ENCODE data around the gene IRGQ. TPM values are rescaled to one million over a fixed set of nuclear protein-coding genes. Genes with fewer than 3 reads are reported as not detected.

The IRGQ gene
- polyA plus RNA-seq, 4 donors: 2.0 to 8.8 (median 3.9) TPM

GRCh38 chr19:43598445-43599240, 2.7 kb upstream of the IRGQ start:
- 83 to 89% (median 85%) methylated on average over 17 to 19 of the region's 19 CpGs for WGBS, 3 donors
- no peak for FAIRE-seq

GRCh38 chr19:43597876-43598275, 1.9 kb upstream of the IRGQ start:
- Histone ChIP-seq H3K4me3 (ENCODE audit: low read depth in 1 of 3, low read length in 3 of 3) (no peak overlapping the region), H3K4me1 (ENCODE audit: control insufficient read depth in 3 of 3, insufficient read depth in 2 of 3, low read depth in 1 of 3, low read length in 2 of 3) (peaks cover 2 to 19% (median 6%) of the 10 kb centered on the region in 3 donors), H3K27me3 (ENCODE audit: control insufficient read depth in 3 of 3, insufficient read depth in 3 of 3, low read length in 3 of 3) (no peaks in the 10 kb centered on the region), H3K9me3 (ENCODE audit: control insufficient read depth in 2 of 2, insufficient read depth in 1 of 2, low read depth in 1 of 2, low read length in 1 of 2) (no peaks in the 10 kb centered on the region), H3K27ac (ENCODE audit: low read depth in 1 of 3, low read length in 2 of 3) (no peak overlapping the region), H3K36me3 (ENCODE audit: control insufficient read depth in 3 of 3, insufficient read depth in 2 of 3, low read depth in 1 of 3, low read length in 3 of 3) (peaks cover 4 to 40% (median 5%) of the 10 kb centered on the region in 3 donors)
- WGBS, 3 donors: 28 to 50% (median 43%) methylated on average over 5 of the region's 5 CpGs
- DNase-seq (no peak), FAIRE-seq (no peak)

More at GRCh38 chr19:43598445-43599240, 2.7 kb upstream of the IRGQ start:
- Histone ChIP-seq H3K36me3 (ENCODE audit: control insufficient read depth in 3 of 3, insufficient read depth in 2 of 3, low read depth in 1 of 3, low read length in 3 of 3) (peaks cover 4 to 33% (median 5%) of the 10 kb centered on the region in 3 donors), H3K9me3 (ENCODE audit: control insufficient read depth in 2 of 2, insufficient read depth in 1 of 2, low read depth in 1 of 2, low read length in 1 of 2) (no peaks in the 10 kb centered on the region), H3K27ac (ENCODE audit: low read depth in 1 of 3, low read length in 2 of 3) (no peak overlapping the region), H3K27me3 (ENCODE audit: control insufficient read depth in 3 of 3, insufficient read depth in 3 of 3, low read length in 3 of 3) (no peaks in the 10 kb centered on the region), H3K4me3 (ENCODE audit: low read depth in 1 of 3, low read length in 3 of 3) (no peak overlapping the region), H3K4me1 (ENCODE audit: control insufficient read depth in 3 of 3, insufficient read depth in 2 of 3, low read depth in 1 of 3, low read length in 2 of 3) (peaks cover 2 to 17% (median 6%) of the 10 kb centered on the region in 3 donors)
- no peak for DNase-seq

- Histone ChIP-seq H3K27me3 (ENCODE audit: control insufficient read depth in 3 of 3, insufficient read depth in 3 of 3, low read length in 3 of 3) (no peaks in the 10 kb centered on the region), H3K4me3 (ENCODE audit: low read depth in 1 of 3, low read length in 3 of 3) (peak overlapping the region; percentile 60 to 69 (median 60)), H3K4me1 (ENCODE audit: control insufficient read depth in 3 of 3, insufficient read depth in 2 of 3, low read depth in 1 of 3, low read length in 2 of 3) (peaks cover 2 to 19% (median 6%) of the 10 kb centered on the region in 3 donors), H3K27ac (ENCODE audit: low read depth in 1 of 3, low read length in 2 of 3) (peak overlapping the region; percentile 88 to 99 (median 92)), H3K36me3 (ENCODE audit: control insufficient read depth in 3 of 3, insufficient read depth in 2 of 3, low read depth in 1 of 3, low read length in 3 of 3) (peaks cover 4 to 44% (median 10%) of the 10 kb centered on the region in 3 donors), H3K9me3 (ENCODE audit: control insufficient read depth in 2 of 2, insufficient read depth in 1 of 2, low read depth in 1 of 2, low read length in 1 of 2) (no peaks in the 10 kb centered on the region)
- no peak for FAIRE-seq
- 6 to 17% (median 16%) methylated on average over 7 of the region's 7 CpGs for WGBS, 3 donors
- DNase-seq: peak in 1 of 2 donors; percentile 27
These were observed 1.0 kb upstream of the IRGQ start for GRCh38 chr19:43596842-43597461.

- Histone ChIP-seq H3K4me3 (ENCODE audit: low read depth in 1 of 3, low read length in 3 of 3) (peak overlapping the region; percentile 65 to 78 (median 68)), H3K4me1 (ENCODE audit: control insufficient read depth in 3 of 3, insufficient read depth in 2 of 3, low read depth in 1 of 3, low read length in 2 of 3) (peaks cover 2 to 19% (median 6%) of the 10 kb centered on the region in 3 donors), H3K27me3 (ENCODE audit: control insufficient read depth in 3 of 3, insufficient read depth in 3 of 3, low read length in 3 of 3) (no peaks in the 10 kb centered on the region), H3K9me3 (ENCODE audit: control insufficient read depth in 2 of 2, insufficient read depth in 1 of 2, low read depth in 1 of 2, low read length in 1 of 2) (no peaks in the 10 kb centered on the region), H3K27ac (ENCODE audit: low read depth in 1 of 3, low read length in 2 of 3) (peak overlapping the region; percentile 66 to 99 (median 92)), H3K36me3 (ENCODE audit: control insufficient read depth in 3 of 3, insufficient read depth in 2 of 3, low read depth in 1 of 3, low read length in 3 of 3) (peaks cover 4 to 55% (median 10%) of the 10 kb centered on the region in 3 donors)
- FAIRE-seq (no peak), DNase-seq (no peak)
- 0 to 1% (median 0%) methylated on average over 18 of the region's 18 CpGs for WGBS, 3 donors
These were observed 332 bp downstream of the IRGQ start for GRCh38 chr19:43595605-43595998.

GRCh38 chr19:43594710-43595604, 977 bp downstream of the IRGQ start:
- peaks cover 2 to 19% (median 6%) of the 10 kb centered on the region in 3 donors for H3K4me1 ChIP-seq (ENCODE audit: control insufficient read depth in 3 of 3, insufficient read depth in 2 of 3, low read depth in 1 of 3, low read length in 2 of 3)
- H3K9me3 ChIP-seq (ENCODE audit: control insufficient read depth in 2 of 2, insufficient read depth in 1 of 2, low read depth in 1 of 2, low read length in 1 of 2): no peaks in the 10 kb centered on the region
- H3K4me3 ChIP-seq (ENCODE audit: low read depth in 1 of 3, low read length in 3 of 3): peak overlapping the region; percentile 65 to 78 (median 68)
- no peak for FAIRE-seq
- H3K27ac ChIP-seq (ENCODE audit: low read depth in 1 of 3, low read length in 2 of 3): peak overlapping the region; percentile 66 to 99 (median 92)
- DNase-seq: peak; percentile 61 to 84
- peaks cover 0 to 58% (median 7%) of the 10 kb centered on the region in 3 donors for H3K36me3 ChIP-seq (ENCODE audit: control insufficient read depth in 3 of 3, insufficient read depth in 2 of 3, low read depth in 1 of 3, low read length in 3 of 3)
- H3K27me3 ChIP-seq (ENCODE audit: control insufficient read depth in 3 of 3, insufficient read depth in 3 of 3, low read length in 3 of 3): no peaks in the 10 kb centered on the region
- 1 to 2% (median 1%) methylated on average over 58 to 64 of the region's 64 CpGs for WGBS, 3 donors

GRCh38 chr19:43594081-43594697, 1.7 kb downstream of the IRGQ start:
- peak overlapping the region in 2 of 3 donors; percentile 68 to 78 for H3K4me3 ChIP-seq (ENCODE audit: low read depth in 1 of 3, low read length in 3 of 3)
- H3K36me3 ChIP-seq (ENCODE audit: control insufficient read depth in 3 of 3, insufficient read depth in 2 of 3, low read depth in 1 of 3, low read length in 3 of 3): peaks cover 0 to 59% (median 6%) of the 10 kb centered on the region in 3 donors
- H3K27me3 ChIP-seq (ENCODE audit: control insufficient read depth in 3 of 3, insufficient read depth in 3 of 3, low read length in 3 of 3): no peaks in the 10 kb centered on the region
- FAIRE-seq (no peak), DNase-seq (no peak)
- peaks cover 2 to 19% (median 6%) of the 10 kb centered on the region in 3 donors for H3K4me1 ChIP-seq (ENCODE audit: control insufficient read depth in 3 of 3, insufficient read depth in 2 of 3, low read depth in 1 of 3, low read length in 2 of 3)
- 83 to 91% (median 88%) methylated on average over 10 of the region's 10 CpGs for WGBS, 3 donors
- no peak overlapping the region for H3K27ac ChIP-seq (ENCODE audit: low read depth in 1 of 3, low read length in 2 of 3)
- H3K9me3 ChIP-seq (ENCODE audit: control insufficient read depth in 2 of 2, insufficient read depth in 1 of 2, low read depth in 1 of 2, low read length in 1 of 2): no peaks in the 10 kb centered on the region

GRCh38 chr19:43592800-43593350, 3.1 kb downstream of the IRGQ start:
- H3K27ac ChIP-seq (ENCODE audit: low read depth in 1 of 3, low read length in 2 of 3): no peak overlapping the region
- no peak overlapping the region for H3K4me3 ChIP-seq (ENCODE audit: low read depth in 1 of 3, low read length in 3 of 3)
- H3K36me3 ChIP-seq (ENCODE audit: control insufficient read depth in 3 of 3, insufficient read depth in 2 of 3, low read depth in 1 of 3, low read length in 3 of 3): peaks cover 0 to 54% (median 6%) of the 10 kb centered on the region in 3 donors
- DNase-seq (no peak), FAIRE-seq (no peak)
- 94 to 98% (median 95%) methylated on average over 32 to 37 of the region's 37 CpGs for WGBS, 3 donors
- H3K9me3 ChIP-seq (ENCODE audit: control insufficient read depth in 2 of 2, insufficient read depth in 1 of 2, low read depth in 1 of 2, low read length in 1 of 2): no peaks in the 10 kb centered on the region
- H3K27me3 ChIP-seq (ENCODE audit: control insufficient read depth in 3 of 3, insufficient read depth in 3 of 3, low read length in 3 of 3): no peaks in the 10 kb centered on the region
- peaks cover 2 to 17% (median 6%) of the 10 kb centered on the region in 3 donors for H3K4me1 ChIP-seq (ENCODE audit: control insufficient read depth in 3 of 3, insufficient read depth in 2 of 3, low read depth in 1 of 3, low read length in 2 of 3)

Measured in small intestine (tissue), 7 donors.